ENCODE results near the gene MS4A10. TPM values are rescaled to one million over a fixed set of nuclear protein-coding genes. Genes with fewer than 3 reads are reported as not detected.

The MS4A10 gene
- total RNA-seq, 1 donor from 2014 or later, result not detected

DNA sequence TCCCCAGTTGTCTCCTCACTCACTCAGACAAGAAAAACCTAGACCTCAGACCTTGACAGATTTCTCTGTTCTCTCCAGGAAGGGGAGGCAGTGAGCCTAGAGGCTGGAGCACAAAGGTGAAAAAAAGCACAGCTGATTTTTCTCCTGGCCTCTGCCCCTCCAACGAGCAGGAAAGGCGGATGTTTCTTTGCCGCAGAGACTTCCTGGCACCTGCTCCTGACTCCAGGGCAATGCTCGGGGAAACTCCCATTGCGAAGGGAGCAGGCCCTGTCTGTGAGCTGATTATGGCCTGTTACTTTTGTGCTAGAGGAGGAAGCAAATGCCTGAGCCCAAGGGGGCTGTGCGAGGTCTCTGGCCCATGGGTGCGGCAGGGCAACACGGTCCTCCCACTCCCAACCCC is 25.4 kb downstream of the MS4A10 start:
- TF ChIP-seq, protein P1, sequence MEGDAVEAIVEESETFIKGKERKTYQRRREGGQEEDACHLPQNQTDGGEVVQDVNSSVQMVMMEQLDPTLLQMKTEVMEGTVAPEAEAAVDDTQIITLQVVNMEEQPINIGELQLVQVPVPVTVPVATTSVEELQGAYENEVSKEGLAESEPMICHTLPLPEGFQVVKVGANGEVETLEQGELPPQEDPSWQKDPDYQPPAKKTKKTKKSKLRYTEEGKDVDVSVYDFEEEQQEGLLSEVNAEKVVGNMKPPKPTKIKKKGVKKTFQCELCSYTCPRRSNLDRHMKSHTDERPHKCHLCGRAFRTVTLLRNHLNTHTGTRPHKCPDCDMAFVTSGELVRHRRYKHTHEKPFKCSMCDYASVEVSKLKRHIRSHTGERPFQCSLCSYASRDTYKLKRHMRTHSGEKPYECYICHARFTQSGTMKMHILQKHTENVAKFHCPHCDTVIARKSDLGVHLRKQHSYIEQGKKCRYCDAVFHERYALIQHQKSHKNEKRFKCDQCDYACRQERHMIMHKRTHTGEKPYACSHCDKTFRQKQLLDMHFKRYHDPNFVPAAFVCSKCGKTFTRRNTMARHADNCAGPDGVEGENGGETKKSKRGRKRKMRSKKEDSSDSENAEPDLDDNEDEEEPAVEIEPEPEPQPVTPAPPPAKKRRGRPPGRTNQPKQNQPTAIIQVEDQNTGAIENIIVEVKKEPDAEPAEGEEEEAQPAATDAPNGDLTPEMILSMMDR (IDR thresholded peaks at IDR 0.05; ENCODE audit: insufficient read depth, low read length, poor library complexity, severe bottlenecking), result no peak
- H3K36me3 ChIP-seq (ENCODE audit: control insufficient read depth, insufficient read depth, low read length), result no peaks in the 10 kb centered on the region
- no peak overlapping the region for H3K4me3 ChIP-seq (ENCODE audit: low read depth, low read length)
- no peak for DNase-seq (ENCODE audit: low read depth)
- no peaks in the 10 kb centered on the region for H3K27me3 ChIP-seq (ENCODE audit: control insufficient read depth, insufficient read depth, low read length)

DNA sequence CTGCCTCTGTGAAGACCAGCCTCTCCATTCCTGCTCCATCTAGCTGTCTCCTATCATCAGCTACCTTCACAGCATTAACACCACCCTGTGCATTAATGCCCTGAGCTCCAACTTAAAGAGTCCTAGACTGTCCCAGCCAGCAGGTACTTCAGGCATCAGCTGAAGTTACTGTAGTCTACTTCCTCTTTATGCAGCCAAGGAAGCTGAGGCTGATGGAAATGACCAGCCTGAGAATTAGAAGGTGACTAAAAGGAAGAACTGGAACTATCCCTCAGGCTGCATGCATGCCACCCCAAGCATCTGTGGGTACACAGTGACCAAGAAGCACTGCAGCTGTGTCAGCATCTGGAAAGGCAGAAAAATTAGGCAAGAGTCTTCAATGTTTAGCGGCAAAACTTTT is 28.2 kb downstream of the MS4A10 start:
- TF ChIP-seq, protein P1 (IDR thresholded peaks at IDR 0.05; ENCODE audit: insufficient read depth, low read length, poor library complexity, severe bottlenecking), result no peak
- no peaks in the 10 kb centered on the region for H3K27me3 ChIP-seq (ENCODE audit: control insufficient read depth, insufficient read depth, low read length)
- no peaks in the 10 kb centered on the region for H3K36me3 ChIP-seq (ENCODE audit: control insufficient read depth, insufficient read depth, low read length)
- H3K4me3 ChIP-seq (ENCODE audit: low read depth, low read length), result no peak overlapping the region
- no peak for DNase-seq (ENCODE audit: low read depth)

DNA sequence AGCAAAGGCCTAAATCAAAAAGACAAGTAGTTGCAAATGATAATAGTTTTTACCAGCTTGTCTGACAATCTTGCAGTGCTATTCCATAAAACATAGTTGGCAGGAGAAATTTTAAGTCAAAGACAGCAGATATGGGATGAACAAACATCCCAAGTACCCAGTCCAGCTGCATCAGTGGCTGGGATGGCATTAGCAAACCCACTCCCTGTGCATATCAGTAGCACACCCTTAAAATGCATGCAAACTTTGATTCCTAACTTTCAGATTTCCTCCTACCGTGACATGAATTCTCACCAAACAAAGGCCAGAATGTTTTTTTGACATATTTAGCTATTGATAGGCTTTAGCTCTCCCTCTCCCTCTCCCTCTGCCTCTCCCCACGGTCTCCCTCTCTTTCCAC is 29.0 kb downstream of the MS4A10 start:
- TF ChIP-seq, protein P1 (IDR thresholded peaks at IDR 0.05; ENCODE audit: insufficient read depth, low read length, poor library complexity, severe bottlenecking), result no peak
- Histone ChIP-seq H3K36me3 (ENCODE audit: control insufficient read depth, insufficient read depth, low read length) (no peaks in the 10 kb centered on the region), H3K27me3 (ENCODE audit: control insufficient read depth, insufficient read depth, low read length) (no peaks in the 10 kb centered on the region), H3K4me3 (ENCODE audit: low read depth, low read length) (no peak overlapping the region)
- no peak for DNase-seq (ENCODE audit: low read depth)

DNA sequence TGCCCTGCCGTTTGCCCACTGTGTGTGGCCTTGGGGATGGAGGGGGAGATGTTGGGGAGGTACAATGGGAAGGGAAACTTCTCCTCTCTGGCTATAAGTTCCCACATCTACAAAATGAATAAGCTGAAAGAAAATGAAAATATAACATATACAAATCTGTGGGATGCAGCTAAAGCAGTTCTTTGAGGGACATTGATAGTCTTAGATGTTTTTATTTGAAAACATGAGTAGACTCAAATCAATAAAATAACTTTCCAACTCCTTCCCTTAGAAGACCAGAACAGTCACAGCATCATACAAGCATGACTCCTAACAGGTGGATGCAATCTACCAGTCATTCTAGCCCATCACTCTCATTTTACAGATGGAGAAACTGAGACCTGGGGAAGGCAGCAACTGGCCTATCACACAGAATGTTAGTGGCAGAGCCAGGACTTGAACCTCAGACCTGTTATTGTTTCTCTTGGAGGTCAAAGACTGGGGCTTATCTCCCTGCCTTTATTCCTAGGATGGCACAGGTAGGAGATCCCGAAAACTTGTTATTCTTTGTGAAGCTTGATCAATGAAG is 31.5 kb downstream of the MS4A10 start:
- Histone ChIP-seq H3K27me3 (ENCODE audit: control insufficient read depth, insufficient read depth, low read length) (no peaks in the 10 kb centered on the region), H3K4me3 (ENCODE audit: low read depth, low read length) (no peak overlapping the region), H3K36me3 (ENCODE audit: control insufficient read depth, insufficient read depth, low read length) (no peaks in the 10 kb centered on the region)
- TF ChIP-seq, protein P1 (IDR thresholded peaks at IDR 0.05; ENCODE audit: insufficient read depth, low read length, poor library complexity, severe bottlenecking), result no peak
- DNase-seq (ENCODE audit: low read depth), result no peak

DNA sequence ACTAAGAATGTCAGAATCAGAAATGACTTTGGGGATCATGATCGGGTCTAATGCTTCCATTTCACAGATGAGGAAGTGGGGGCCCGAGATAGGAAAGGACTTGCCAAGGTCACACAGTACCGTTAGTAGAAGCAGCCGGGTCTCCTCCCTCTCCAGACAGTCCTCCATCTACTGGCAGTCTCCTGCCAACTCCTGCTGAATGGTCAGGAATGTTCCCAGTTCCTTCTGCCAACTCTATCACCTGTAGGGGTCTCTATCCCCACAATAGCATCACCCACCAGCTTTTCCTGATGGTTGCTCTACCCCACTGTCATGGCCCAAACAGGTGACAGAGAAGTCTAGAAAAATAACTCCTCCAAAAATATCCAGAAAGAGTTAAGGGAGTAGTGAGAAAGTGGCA is 32.9 kb downstream of the MS4A10 start:
- Histone ChIP-seq H3K4me3 (ENCODE audit: low read depth, low read length) (no peak overlapping the region), H3K27me3 (ENCODE audit: control insufficient read depth, insufficient read depth, low read length) (no peaks in the 10 kb centered on the region), H3K36me3 (ENCODE audit: control insufficient read depth, insufficient read depth, low read length) (no peaks in the 10 kb centered on the region)
- no peak for DNase-seq (ENCODE audit: low read depth)
- TF ChIP-seq, protein P1 (IDR thresholded peaks at IDR 0.05; ENCODE audit: insufficient read depth, low read length, poor library complexity, severe bottlenecking), result no peak
